ENCODE results near the gene SLC6A6. TPM values are rescaled to one million over a fixed set of nuclear protein-coding genes. Genes with fewer than 3 reads are reported as not detected.

Gene SLC6A6
- total RNA-seq, 1 experiment from 2014 or later = 72.6 TPM

GRCh38 chr3:14489641-14490040 is 87.2 kb downstream of the SLC6A6 start:
- Histone ChIP-seq H2BK120ac (ENCODE audit: low read depth, low read length, poor library complexity, severe bottlenecking) (no peak overlapping the region), H3K56ac (ENCODE audit: insufficient read length, low read depth, low read length) (no peak overlapping the region), H3K4me1 (ENCODE audit: insufficient read depth, low read length) (no peaks in the 10 kb centered on the region), H3K4me2 (ENCODE audit: insufficient read depth, insufficient read length, low read length) (no peak overlapping the region), H3K23me2 (ENCODE audit: insufficient read length, low read depth, low read length, poor library complexity, severe bottlenecking) (no peaks in the 10 kb centered on the region), H3K9ac (ENCODE audit: extremely low read depth, insufficient read length, low read length) (no peak overlapping the region), H3K18ac (ENCODE audit: insufficient read length, low read depth, low read length) (no peak overlapping the region), H2BK15ac (ENCODE audit: low read depth, low read length) (no peak overlapping the region), H4K5ac (ENCODE audit: insufficient read length, low read depth, low read length) (no peak overlapping the region), H3K9me3 (ENCODE audit: control insufficient read depth, low read depth, low read length) (no peaks in the 10 kb centered on the region), H2BK20ac (ENCODE audit: low read depth, low read length, poor library complexity, severe bottlenecking) (no peak overlapping the region), H4K20me1 (ENCODE audit: control insufficient read depth, insufficient read depth, insufficient read length) (no peaks in the 10 kb centered on the region), H3T11ph (ENCODE audit: low read length) (no peak overlapping the region), H4K8ac (replicated peaks; ENCODE audit: insufficient read length, low read depth, low read length) (no peak overlapping the region), H3K27ac (ENCODE audit: insufficient read length, low read depth, low read length) (no peak overlapping the region), H4K91ac (ENCODE audit: insufficient read length, low read depth, low read length) (no peak overlapping the region), H3K23ac (ENCODE audit: insufficient read length, low read depth, low read length) (no peak overlapping the region), H3K79me1 (ENCODE audit: insufficient read depth, low read depth, low read length, poor library complexity, severe bottlenecking) (no peaks in the 10 kb centered on the region), H2BK12ac (ENCODE audit: insufficient read length, low read depth, low read length) (no peak overlapping the region), H2AFZ (ENCODE audit: low read length) (no peak overlapping the region), H2BK5ac (ENCODE audit: insufficient read length, low read length) (no peak overlapping the region), H3K79me2 (ENCODE audit: insufficient read depth, low read length) (no peaks in the 10 kb centered on the region), H3K27me3 (ENCODE audit: insufficient read depth, low read length) (no peaks in the 10 kb centered on the region), H2AK5ac (ENCODE audit: insufficient read length, low read length) (no peak overlapping the region), H3K4ac (ENCODE audit: low read depth, low read length) (no peak overlapping the region), H3K14ac (ENCODE audit: insufficient read depth, low read length) (no peak overlapping the region)
- H3K27me3 Mint-ChIP-seq (ENCODE audit: low read depth) = no peaks in the 10 kb centered on the region; the same call in 1 of the 2 replicates
- WGBS (ENCODE audit: extremely low coverage, insufficient read length, low lambda C conversion rate) = no CpG with 5 or more reads among the region's 7 CpGs
- no peak for TF ChIP-seq CTCF (conservative IDR thresholded peaks at IDR 0.05)
- no peak for DNase-seq
- no peaks in the 10 kb centered on the region for H3K4me1 Mint-ChIP-seq
- peaks cover 10 to 33% (median 10%) of the 10 kb centered on the region in 3 experiments; a peak in 6 of 7 replicates for H3K36me3 Mint-ChIP-seq (ENCODE audit: insufficient read depth in 1 of 3, low read depth in 3 of 3)
- H3K4me3 Mint-ChIP-seq = no peak overlapping the region
- H3K27ac Mint-ChIP-seq = no peak overlapping the region
- H3K9me3 Mint-ChIP-seq = no peaks in the 10 kb centered on the region

All from H9 (cell line).